ENCODE data around the gene TSNAX. TPM values are rescaled to one million over a fixed set of nuclear protein-coding genes. Genes with fewer than 3 reads are reported as not detected.

Gene TSNAX
- total RNA-seq, 2 experiments from 2014 or later = 37.6 to 38.0 TPM

DNA sequence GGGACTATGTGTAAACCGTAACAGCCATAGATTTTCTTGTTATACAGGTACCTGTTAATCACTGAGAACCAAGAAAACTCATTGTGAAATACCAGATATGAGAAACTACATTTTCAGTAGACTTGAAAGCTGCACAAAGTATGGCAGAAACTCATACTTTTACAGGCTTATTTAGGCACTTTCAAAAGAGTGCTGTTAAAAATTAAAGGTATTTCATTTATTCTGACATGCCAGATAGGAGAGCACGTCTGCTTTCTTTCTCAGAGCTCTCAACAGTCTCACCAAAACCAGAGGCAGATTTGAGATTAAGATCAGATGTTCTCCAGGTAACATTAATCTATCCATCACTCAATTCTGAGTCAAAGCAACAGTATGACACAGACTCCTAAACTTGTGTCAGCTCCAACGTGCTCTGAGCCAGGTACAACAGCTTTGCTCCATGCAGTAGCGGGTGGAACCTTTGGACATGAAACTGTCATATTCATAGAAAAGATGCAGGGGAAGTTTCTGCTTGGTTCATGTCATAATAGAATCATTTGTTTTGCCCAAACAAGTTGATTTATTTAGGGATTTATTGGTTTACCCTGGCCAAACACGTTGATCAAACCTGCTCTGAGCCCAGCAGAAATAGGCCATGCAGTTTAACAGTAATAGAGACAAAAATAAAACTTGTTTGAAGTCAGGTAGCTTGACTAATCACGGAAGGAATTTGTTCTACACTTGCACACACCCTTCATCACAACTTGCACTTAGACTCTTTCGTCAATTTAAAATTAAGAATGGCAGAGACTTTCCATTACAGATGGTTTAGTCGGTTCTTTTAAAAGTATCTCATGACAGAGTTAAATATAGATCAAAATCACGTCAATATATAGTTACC, 20.8 kb upstream of the TSNAX start:
- Mint-ChIP-seq H3K9me3 (no peaks in the 10 kb centered on the region), H3K36me3 (ENCODE audit: low read depth) (no peaks in the 10 kb centered on the region), H3K27ac (no peak overlapping the region), H3K4me3 (no peak overlapping the region), H3K4me1 (ENCODE audit: low read depth) (no peaks in the 10 kb centered on the region), H3K27me3 (peaks cover 23% of the 10 kb centered on the region)
- ChIA-PET POLR2A (no interaction called here), CTCF (no interaction called here)
- TF ChIP-seq, protein P1, sequence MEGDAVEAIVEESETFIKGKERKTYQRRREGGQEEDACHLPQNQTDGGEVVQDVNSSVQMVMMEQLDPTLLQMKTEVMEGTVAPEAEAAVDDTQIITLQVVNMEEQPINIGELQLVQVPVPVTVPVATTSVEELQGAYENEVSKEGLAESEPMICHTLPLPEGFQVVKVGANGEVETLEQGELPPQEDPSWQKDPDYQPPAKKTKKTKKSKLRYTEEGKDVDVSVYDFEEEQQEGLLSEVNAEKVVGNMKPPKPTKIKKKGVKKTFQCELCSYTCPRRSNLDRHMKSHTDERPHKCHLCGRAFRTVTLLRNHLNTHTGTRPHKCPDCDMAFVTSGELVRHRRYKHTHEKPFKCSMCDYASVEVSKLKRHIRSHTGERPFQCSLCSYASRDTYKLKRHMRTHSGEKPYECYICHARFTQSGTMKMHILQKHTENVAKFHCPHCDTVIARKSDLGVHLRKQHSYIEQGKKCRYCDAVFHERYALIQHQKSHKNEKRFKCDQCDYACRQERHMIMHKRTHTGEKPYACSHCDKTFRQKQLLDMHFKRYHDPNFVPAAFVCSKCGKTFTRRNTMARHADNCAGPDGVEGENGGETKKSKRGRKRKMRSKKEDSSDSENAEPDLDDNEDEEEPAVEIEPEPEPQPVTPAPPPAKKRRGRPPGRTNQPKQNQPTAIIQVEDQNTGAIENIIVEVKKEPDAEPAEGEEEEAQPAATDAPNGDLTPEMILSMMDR (IDR thresholded peaks at IDR 0.05) = no peak
- DNase-seq = no peak
- ATAC-seq = no peak
- intact Hi-C loops (cut with micrococcal nuclease) = no loop called here

DNA sequence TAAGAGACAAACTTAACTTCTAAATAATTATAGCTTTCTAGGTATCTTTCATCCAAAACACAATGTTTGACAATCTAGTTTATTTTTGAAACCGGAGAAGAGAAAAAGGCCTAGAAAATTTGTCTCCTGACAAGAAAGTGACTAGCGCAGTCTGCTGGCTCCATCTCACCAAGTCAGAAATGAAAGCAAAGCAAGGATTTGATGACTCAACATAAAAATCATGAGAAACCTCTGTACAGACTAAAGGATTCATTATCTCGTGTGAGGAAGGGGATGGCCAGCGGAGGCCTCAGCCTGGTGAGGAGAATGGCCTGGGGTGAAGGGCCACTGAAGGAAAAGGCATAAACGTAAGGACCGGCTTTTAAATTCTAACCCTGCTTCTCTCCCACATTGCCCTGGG, 20.0 kb upstream of the TSNAX start:
- Mint-ChIP-seq H3K9me3 (no peaks in the 10 kb centered on the region), H3K4me3 (no peak overlapping the region), H3K36me3 (ENCODE audit: low read depth) (no peaks in the 10 kb centered on the region), H3K27ac (no peak overlapping the region), H3K27me3 (peaks cover 23% of the 10 kb centered on the region), H3K4me1 (ENCODE audit: low read depth) (no peaks in the 10 kb centered on the region)
- intact Hi-C loops (cut with micrococcal nuclease) = no loop called here
- ATAC-seq (no peak), DNase-seq (no peak)
- TF ChIP-seq, protein P1 (IDR thresholded peaks at IDR 0.05) = no peak
- ChIA-PET POLR2A (no interaction called here), CTCF (interaction anchor here (1.1 kb wide), 1 partner anchor 44 kb away, joined by 3 read pairs; no protein-coding TSS in a partner anchor)

DNA sequence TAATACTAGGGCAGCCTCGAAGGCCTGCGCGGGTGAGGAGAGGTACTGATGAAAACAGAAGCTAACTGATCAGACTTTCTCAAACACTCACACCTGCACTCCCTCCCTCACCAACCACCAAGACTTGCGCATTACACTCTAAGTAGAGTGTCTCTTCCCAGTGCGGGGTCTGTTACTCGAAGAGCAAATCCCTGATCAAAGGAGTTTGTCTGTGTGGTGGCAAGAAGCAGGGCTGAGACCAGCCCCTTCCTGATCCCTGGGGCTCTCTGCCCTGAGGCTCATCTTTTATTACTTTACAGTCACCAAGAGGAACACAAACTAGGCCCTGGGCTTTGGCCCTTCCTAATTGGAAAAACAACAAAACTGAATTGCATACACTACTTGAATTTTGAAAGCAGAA, 19.5 kb upstream of the TSNAX start:
- DNase-seq (no peak), ATAC-seq (no peak)
- Mint-ChIP-seq H3K9me3 (no peaks in the 10 kb centered on the region), H3K36me3 (ENCODE audit: low read depth) (no peaks in the 10 kb centered on the region), H3K27ac (no peak overlapping the region), H3K4me1 (ENCODE audit: low read depth) (no peaks in the 10 kb centered on the region), H3K4me3 (no peak overlapping the region), H3K27me3 (peaks cover 23% of the 10 kb centered on the region)
- TF ChIP-seq, protein P1 (IDR thresholded peaks at IDR 0.05) = no peak
- ChIA-PET CTCF (interaction anchor here (0.7 to 1.1 kb wide), 2 partner anchors 26 to 44 kb away, joined by 3 read pairs; no protein-coding TSS in a partner anchor), POLR2A (no interaction called here)
- intact Hi-C loops (cut with micrococcal nuclease) = no loop called here

DNA sequence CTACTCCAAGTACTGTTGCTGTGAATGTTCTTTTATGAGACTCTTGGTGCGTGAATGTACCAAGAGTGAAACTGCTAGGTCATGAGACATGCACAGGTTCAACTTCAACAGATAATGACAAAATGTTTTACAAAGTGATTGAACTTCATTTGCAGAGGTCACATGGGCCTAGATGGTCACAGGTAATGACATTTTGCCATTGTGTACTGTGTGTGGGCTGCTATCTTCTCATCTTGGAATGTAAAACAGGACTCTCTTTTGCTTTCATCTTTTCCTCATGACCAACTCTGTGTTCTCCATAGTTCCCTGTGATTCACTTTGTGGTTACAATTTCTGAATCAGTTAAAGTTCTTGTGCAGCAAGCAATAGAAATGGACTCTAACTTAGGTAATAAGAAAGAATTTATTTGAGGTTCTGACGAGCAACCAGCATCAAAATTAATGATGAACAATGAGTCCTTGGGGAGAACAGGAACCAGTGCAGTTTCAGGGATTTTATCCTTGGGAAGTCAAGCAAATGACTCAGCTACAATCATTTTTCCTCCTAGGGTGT, 16.2 kb upstream of the TSNAX start:
- no peak for DNase-seq
- intact Hi-C loops (cut with micrococcal nuclease) = no loop called here
- Mint-ChIP-seq H3K4me3 (no peak overlapping the region), H3K36me3 (ENCODE audit: low read depth) (no peaks in the 10 kb centered on the region), H3K9me3 (no peaks in the 10 kb centered on the region), H3K27ac (no peak overlapping the region), H3K27me3 (peaks cover 7% of the 10 kb centered on the region), H3K4me1 (ENCODE audit: low read depth) (no peaks in the 10 kb centered on the region)
- no peak for ATAC-seq
- POLR2A ChIA-PET = no interaction called here
- CTCF ChIA-PET = no interaction called here
- TF ChIP-seq, protein P1 (IDR thresholded peaks at IDR 0.05) = no peak

DNA sequence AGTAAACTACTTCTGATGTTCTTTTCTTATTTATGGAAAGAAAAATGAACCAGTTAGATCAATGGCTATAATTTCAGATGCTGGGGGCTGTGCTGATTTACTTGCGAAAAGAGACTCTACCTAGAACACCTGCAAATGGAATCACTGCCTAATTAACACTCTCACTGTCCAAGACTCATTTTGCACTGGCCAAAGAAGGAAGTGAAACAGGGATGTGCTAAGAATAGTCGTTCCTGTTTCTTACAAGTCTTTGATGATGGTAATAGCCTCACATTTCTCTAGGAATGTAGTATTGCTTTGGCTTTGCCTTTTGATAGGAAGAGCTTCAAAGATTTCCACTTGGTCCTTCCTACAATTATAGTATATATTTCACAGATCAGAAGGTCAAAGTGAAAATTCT, 12.7 kb upstream of the TSNAX start:
- H3K4me1 Mint-ChIP-seq (ENCODE audit: low read depth) = no peaks in the 10 kb centered on the region
- TF ChIP-seq, protein P1 (IDR thresholded peaks at IDR 0.05) = no peak
- ATAC-seq (no peak), DNase-seq (no peak)
- ChIA-PET POLR2A (interaction anchor here (1.3 kb wide), 1 partner anchor 11 kb away, joined by 3 read pairs; no protein-coding TSS in a partner anchor), CTCF (no interaction called here)
- no peak overlapping the region for H3K27ac Mint-ChIP-seq
- H3K27me3 Mint-ChIP-seq = peaks cover 5% of the 10 kb centered on the region
- no peak overlapping the region for H3K4me3 Mint-ChIP-seq
- no peaks in the 10 kb centered on the region for H3K36me3 Mint-ChIP-seq (ENCODE audit: low read depth)
- intact Hi-C loops (cut with micrococcal nuclease) = no loop called here
- H3K9me3 Mint-ChIP-seq = no peaks in the 10 kb centered on the region
